NCI-H510A (cell line): Measurements from ENCODE around the gene MINAR2.
A peak's percentile ranks its signal among the peaks of the same experiment; 100 is the strongest.

ENCODE experiments used
- DNase-seq: peaks from one replicate; lab custom pipeline; 2025; lab: John Stamatoyannopoulos, UW

The MINAR2 gene

GRCh38 chr5:129747572-129748407 lies at the start of gene MINAR2:
Gene MINAR2, plus strand, starts transcription at chr5:129748094. Its CDS starts 97 bp downstream, at chr5:129748191.
- DNase-seq, result no peak

- no peak for DNase-seq
Observed at GRCh38 chr5:129698661-129699060, 49.2 kb upstream of the MINAR2 start.

- DNase-seq, result no peak
Observed at GRCh38 chr5:129716235-129716634, 31.7 kb upstream of the MINAR2 start.

GRCh38 chr5:129716651-129717050 lies 31.2 kb upstream of the MINAR2 start:
- DNase-seq, result no peak

GRCh38 chr5:129717751-129718310 lies 30.1 kb upstream of the MINAR2 start:
- DNase-seq, result no peak

GRCh38 chr5:129718471-129719090 lies 29.3 kb upstream of the MINAR2 start:
- no peak for DNase-seq

- no peak for DNase-seq
Observed at GRCh38 chr5:129724222-129724621, 23.7 kb upstream of the MINAR2 start.

GRCh38 chr5:129724647-129725046 lies 23.2 kb upstream of the MINAR2 start:
- no peak for DNase-seq

GRCh38 chr5:129739773-129740172 lies 8.1 kb upstream of the MINAR2 start:
- no peak for DNase-seq

GRCh38 chr5:129743541-129744187 lies 4.2 kb upstream of the MINAR2 start:
- no peak for DNase-seq

- DNase-seq, result no peak
Observed at GRCh38 chr5:129745997-129746396, 1.9 kb upstream of the MINAR2 start.

GRCh38 chr5:129746876-129747275 lies 1.0 kb upstream of the MINAR2 start:
- DNase-seq, result no peak

GRCh38 chr5:129748913-129749880 lies 1.3 kb downstream of the MINAR2 start:
- DNase-seq, result no peak

GRCh38 chr5:129760636-129761325 lies 12.9 kb downstream of the MINAR2 start:
- DNase-seq, result no peak

GRCh38 chr5:129763651-129764050 lies 15.8 kb downstream of the MINAR2 start:
- no peak for DNase-seq

GRCh38 chr5:129766798-129767197 lies 18.9 kb downstream of the MINAR2 start:
- no peak for DNase-seq

GRCh38 chr5:129767927-129768380 lies 20.1 kb downstream of the MINAR2 start:
- DNase-seq, result peak; percentile 39

- no peak for DNase-seq
Observed at GRCh38 chr5:129768735-129769134, 20.8 kb downstream of the MINAR2 start.

GRCh38 chr5:129770024-129770820 lies 22.3 kb downstream of the MINAR2 start:
- DNase-seq, result no peak
